HG03469 (cell line): ENCODE results near the gene MGAT4A.
"Not testable (repeated sequence)": the region's sequence is repeated elsewhere in the genome, so short reads cannot be mapped to it uniquely, and the experiment has no call there.

Experiments
- ATAC-seq: cut with Tn5 transposase; IDR thresholded peaks from one replicate; pipeline ENCODE4 v1.9.1; 2021; ENCODE audit warnings: mild to moderate bottlenecking, moderate library complexity, moderate number of reproducible peaks; ENCODE audit not compliant: unreplicated experiment

The MGAT4A gene

GRCh38 chr2:98730707-98731040 lies 258 bp downstream of the MGAT4A start:
- peak; percentile 34 for ATAC-seq

- no peak for ATAC-seq
Observed at GRCh38 chr2:98730053-98730706, 752 bp downstream of the MGAT4A start.

- ATAC-seq: no peak
Observed at GRCh38 chr2:98729652-98730051, 1.3 kb downstream of the MGAT4A start.

GRCh38 chr2:98728088-98728718 lies 2.7 kb downstream of the MGAT4A start:
- not testable (repeated sequence) for ATAC-seq

GRCh38 chr2:98727369-98728087 lies 3.4 kb downstream of the MGAT4A start:
- ATAC-seq: no peak

GRCh38 chr2:98726735-98727368 lies 4.1 kb downstream of the MGAT4A start:
- ATAC-seq: no peak

GRCh38 chr2:98726205-98726604 lies 4.7 kb downstream of the MGAT4A start:
- no peak for ATAC-seq

- no peak for ATAC-seq
Observed at GRCh38 chr2:98720286-98720685, 10.6 kb downstream of the MGAT4A start.

GRCh38 chr2:98717621-98718020 lies 13.3 kb downstream of the MGAT4A start:
- ATAC-seq: no peak

GRCh38 chr2:98716786-98717185 lies 14.1 kb downstream of the MGAT4A start:
- no peak for ATAC-seq

- ATAC-seq: no peak
Observed at GRCh38 chr2:98715812-98716451, 15.0 kb downstream of the MGAT4A start.

GRCh38 chr2:98713332-98714015 lies 17.5 kb downstream of the MGAT4A start:
- ATAC-seq: peak; percentile 83

GRCh38 chr2:98712145-98712544 lies 18.8 kb downstream of the MGAT4A start:
- ATAC-seq: no peak

- no peak for ATAC-seq
Observed at GRCh38 chr2:98711506-98711905, 19.4 kb downstream of the MGAT4A start.

- ATAC-seq: no peak
Observed at GRCh38 chr2:98710734-98711133, 20.2 kb downstream of the MGAT4A start.

GRCh38 chr2:98709535-98709934 lies 21.4 kb downstream of the MGAT4A start:
- no peak for ATAC-seq

- ATAC-seq: no peak
Observed at GRCh38 chr2:98708396-98709186, 22.3 kb downstream of the MGAT4A start.

GRCh38 chr2:98706591-98706990 lies 24.3 kb downstream of the MGAT4A start:
- ATAC-seq: no peak

- no peak for ATAC-seq
Observed at GRCh38 chr2:98705333-98705617, 25.7 kb downstream of the MGAT4A start.
